Loucy (cell line): ENCODE measurements around the gene PGAP6.
A peak's percentile ranks its signal among the peaks of the same experiment; 100 is the strongest.

Source experiments
- H2AFZ ChIP-seq: fragments of 200-600 bp; sonication (generic); 2 replicates; pipeline ENCODE4 v1.6.0; 2016; ENCODE audit warnings: antibody characterized with exemption, mild to moderate bottlenecking, low read length, moderate library complexity
- H3F3A ChIP-seq: fragments of 200-600 bp; 2 replicates; pipeline ENCODE4 v1.6.0; 2016; ENCODE audit warnings: antibody characterized with exemption, low read depth, mild to moderate bottlenecking
- H3K27me3 ChIP-seq: fragments of 200-600 bp; sonication (generic); 2 replicates; pipeline ENCODE4 v1.6.1; 2014; ENCODE audit warnings: low read length, mild to moderate bottlenecking; ENCODE audit not compliant: insufficient read depth, poor library complexity, severe bottlenecking
- H3K36me3 ChIP-seq: fragments of 200-600 bp; sonication (generic); 2 replicates; pipeline ENCODE4 v1.6.1; 2016; ENCODE audit warnings: low read length; ENCODE audit not compliant: insufficient read depth
- H3K4me1 ChIP-seq: fragments of 200-600 bp; sonication (generic); 2 replicates; pipeline ENCODE4 v1.5.1; 2014; ENCODE audit warnings: low read length, mild to moderate bottlenecking; ENCODE audit not compliant: insufficient read depth, poor library complexity, severe bottlenecking
- H3K4me2 ChIP-seq: fragments of 200-600 bp; sonication (generic); 2 replicates; pipeline ENCODE4 v1.6.0; 2014; ENCODE audit warnings: antibody characterized with exemption, low read length, low read depth, mild to moderate bottlenecking; ENCODE audit not compliant: poor library complexity, severe bottlenecking
- H3K4me3 ChIP-seq: fragments of 200-600 bp; sonication (generic); 2 replicates; pipeline ENCODE4 v1.5.1; 2014; ENCODE audit warnings: low read length, mild to moderate bottlenecking, mixed read lengths; ENCODE audit not compliant: poor library complexity, severe bottlenecking
- H3K79me2 ChIP-seq: fragments of 200-600 bp; sonication (generic); 2 replicates; pipeline ENCODE4 v1.6.1; 2014; ENCODE audit warnings: low read length; ENCODE audit not compliant: insufficient read depth
- H3K9ac ChIP-seq: fragments of 200-600 bp; sonication (generic); 2 replicates; pipeline ENCODE4 v1.6.0; 2014; ENCODE audit warnings: mild to moderate bottlenecking, low read depth, low read length, moderate library complexity; ENCODE audit not compliant: poor library complexity, severe bottlenecking
- H3K9me2 ChIP-seq: fragments of 200-600 bp; sonication (generic); replicated peaks from 2 replicates; pipeline ENCODE4 v1.6.1; 2016; ENCODE audit warnings: low read depth, low read length, mixed read lengths
- H3K9me3 ChIP-seq: fragments of 200-600 bp; sonication (generic); 2 replicates; pipeline ENCODE4 v1.6.1; 2014; ENCODE audit warnings: mild to moderate bottlenecking, antibody characterized with exemption, low read length, low read depth; ENCODE audit not compliant: insufficient read depth
- H4K20me1 ChIP-seq: fragments of 200-600 bp; sonication (generic); 2 replicates; pipeline ENCODE4 v1.6.0; 2014; ENCODE audit warnings: antibody characterized with exemption, low read length, mild to moderate bottlenecking; ENCODE audit not compliant: insufficient read depth, poor library complexity, severe bottlenecking
- EZH2phosphoT487 ChIP-seq: fragments of 200-600 bp; IDR thresholded peaks from 2 replicates; pipeline ENCODE4 v1.6.1; 2018; ENCODE audit warnings: antibody characterized with exemption, mild to moderate bottlenecking, moderate library complexity, borderline replicate concordance
- TF ChIP-seq, protein P1 (sequence below): fragments of 200-600 bp; sonication (generic); conservative IDR thresholded peaks from 2 replicates; pipeline ENCODE4 v1.5.1; 2014; ENCODE audit warnings: mild to moderate bottlenecking, antibody characterized with exemption, low read length

Gene PGAP6

DNA sequence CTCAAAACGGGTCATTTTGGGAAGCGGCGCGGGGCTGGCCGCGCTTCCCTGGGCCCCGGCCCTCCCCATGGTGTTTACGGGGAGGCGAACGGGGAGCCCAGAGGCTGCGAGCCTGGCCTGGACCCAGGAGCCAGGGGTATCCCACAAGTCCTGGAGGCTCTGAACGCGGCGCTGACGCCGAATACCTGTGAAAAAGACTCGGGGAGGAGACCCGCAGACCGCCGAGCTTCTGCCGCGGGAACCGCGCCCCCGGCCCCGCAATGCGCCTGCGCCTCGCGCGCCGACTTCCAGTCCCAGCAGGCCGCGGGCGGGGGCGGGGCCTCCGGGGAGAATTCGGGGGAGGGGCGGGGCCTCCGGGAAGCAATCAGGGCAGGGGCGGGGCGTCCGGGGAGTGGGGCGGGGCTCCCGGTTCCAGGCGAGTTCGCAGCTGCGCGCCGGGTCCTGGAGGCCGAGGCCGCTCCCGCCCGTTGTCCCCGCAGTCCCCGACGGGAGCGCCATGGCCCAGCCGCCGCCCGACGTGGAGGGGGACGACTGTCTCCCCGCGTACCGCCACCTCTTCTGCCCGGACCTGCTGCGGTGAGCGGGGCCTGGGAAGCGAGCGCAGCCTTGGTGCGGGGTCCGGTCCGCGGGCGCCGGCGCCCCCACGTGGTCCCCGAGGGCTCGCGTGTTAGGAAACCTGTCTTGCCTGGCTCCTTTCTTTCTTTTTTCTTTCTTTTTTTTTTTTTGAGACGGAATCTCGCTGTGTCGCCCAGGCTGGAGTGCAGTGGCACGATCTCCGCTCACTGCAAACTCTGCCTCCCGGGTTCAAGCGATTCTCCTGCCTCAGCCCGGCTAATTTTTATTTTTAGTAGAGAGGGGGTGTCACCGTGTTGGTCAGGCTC, 19.9 kb upstream of the PGAP6 start, which contains the start of gene DECR2:
TSS of gene DECR2 (plus strand) at position 418 of the 881 bp plus-strand sequence. CDS start at position 497, 79 bp downstream.
- H3K9me2 ChIP-seq = no peaks in the 10 kb centered on the region
- H3K9ac ChIP-seq = peak within 1 kb of the TSS; percentile 57
- H4K20me1 ChIP-seq = no peaks in the 10 kb centered on the region
- H2AFZ ChIP-seq = peak within 1 kb of the TSS; percentile 80
- H3K36me3 ChIP-seq = no peaks in the 10 kb centered on the region
- H3K4me1 ChIP-seq = no peaks in the 10 kb centered on the region
- H3K4me2 ChIP-seq = peak within 1 kb of the TSS; percentile 67
- H3K79me2 ChIP-seq = no peaks in the 10 kb centered on the region
- no peaks in the 10 kb centered on the region for H3F3A ChIP-seq
- TF ChIP-seq, protein P1, sequence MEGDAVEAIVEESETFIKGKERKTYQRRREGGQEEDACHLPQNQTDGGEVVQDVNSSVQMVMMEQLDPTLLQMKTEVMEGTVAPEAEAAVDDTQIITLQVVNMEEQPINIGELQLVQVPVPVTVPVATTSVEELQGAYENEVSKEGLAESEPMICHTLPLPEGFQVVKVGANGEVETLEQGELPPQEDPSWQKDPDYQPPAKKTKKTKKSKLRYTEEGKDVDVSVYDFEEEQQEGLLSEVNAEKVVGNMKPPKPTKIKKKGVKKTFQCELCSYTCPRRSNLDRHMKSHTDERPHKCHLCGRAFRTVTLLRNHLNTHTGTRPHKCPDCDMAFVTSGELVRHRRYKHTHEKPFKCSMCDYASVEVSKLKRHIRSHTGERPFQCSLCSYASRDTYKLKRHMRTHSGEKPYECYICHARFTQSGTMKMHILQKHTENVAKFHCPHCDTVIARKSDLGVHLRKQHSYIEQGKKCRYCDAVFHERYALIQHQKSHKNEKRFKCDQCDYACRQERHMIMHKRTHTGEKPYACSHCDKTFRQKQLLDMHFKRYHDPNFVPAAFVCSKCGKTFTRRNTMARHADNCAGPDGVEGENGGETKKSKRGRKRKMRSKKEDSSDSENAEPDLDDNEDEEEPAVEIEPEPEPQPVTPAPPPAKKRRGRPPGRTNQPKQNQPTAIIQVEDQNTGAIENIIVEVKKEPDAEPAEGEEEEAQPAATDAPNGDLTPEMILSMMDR = peak; percentile 36
- TF ChIP-seq EZH2phosphoT487 = no peak
- no peaks in the 10 kb centered on the region for H3K27me3 ChIP-seq
- H3K9me3 ChIP-seq = no peaks in the 10 kb centered on the region
- peak within 1 kb of the TSS; percentile 71 for H3K4me3 ChIP-seq

DNA sequence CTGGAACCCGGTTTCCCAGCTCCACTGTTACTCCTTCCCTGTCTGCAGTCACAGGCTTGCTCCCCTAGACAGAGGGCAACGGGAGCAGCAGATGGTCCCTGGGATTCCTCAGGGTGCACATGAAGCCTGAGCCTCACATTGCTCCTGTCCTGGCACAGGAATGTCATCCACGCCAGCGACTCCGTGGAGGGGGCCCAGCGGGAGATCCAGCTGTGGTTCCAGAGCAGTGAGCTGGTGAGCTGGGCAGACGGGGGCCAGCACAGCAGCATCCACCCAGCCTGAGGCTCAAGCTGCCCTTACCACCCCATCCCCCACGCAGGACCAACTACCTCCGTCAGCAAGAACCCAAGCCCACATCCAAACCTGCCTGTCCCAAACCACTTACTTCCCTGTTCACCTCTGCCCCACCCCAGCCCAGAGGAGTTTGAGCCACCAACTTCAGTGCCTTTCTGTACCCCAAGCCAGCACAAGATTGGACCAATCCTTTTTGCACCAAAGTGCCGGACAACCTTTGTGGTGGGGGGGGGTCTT, 18.3 kb upstream of the PGAP6 start:
- peaks cover 4% of the 10 kb centered on the region for H3K4me1 ChIP-seq
- no peaks in the 10 kb centered on the region for H4K20me1 ChIP-seq
- H3K9ac ChIP-seq = no peak overlapping the region
- H2AFZ ChIP-seq = no peak overlapping the region
- H3K27me3 ChIP-seq = no peaks in the 10 kb centered on the region
- H3K4me2 ChIP-seq = peak overlapping the region; percentile 54
- no peak for TF ChIP-seq EZH2phosphoT487
- TF ChIP-seq, protein P1 = no peak
- no peaks in the 10 kb centered on the region for H3K79me2 ChIP-seq
- H3K9me2 ChIP-seq = no peaks in the 10 kb centered on the region
- 0 out of 2 replicates have a peak, but pooled peaks cover 3% of the 10 kb centered on the region for H3F3A ChIP-seq
- H3K36me3 ChIP-seq = no peaks in the 10 kb centered on the region
- no peak overlapping the region for H3K4me3 ChIP-seq
- H3K9me3 ChIP-seq = no peaks in the 10 kb centered on the region

DNA sequence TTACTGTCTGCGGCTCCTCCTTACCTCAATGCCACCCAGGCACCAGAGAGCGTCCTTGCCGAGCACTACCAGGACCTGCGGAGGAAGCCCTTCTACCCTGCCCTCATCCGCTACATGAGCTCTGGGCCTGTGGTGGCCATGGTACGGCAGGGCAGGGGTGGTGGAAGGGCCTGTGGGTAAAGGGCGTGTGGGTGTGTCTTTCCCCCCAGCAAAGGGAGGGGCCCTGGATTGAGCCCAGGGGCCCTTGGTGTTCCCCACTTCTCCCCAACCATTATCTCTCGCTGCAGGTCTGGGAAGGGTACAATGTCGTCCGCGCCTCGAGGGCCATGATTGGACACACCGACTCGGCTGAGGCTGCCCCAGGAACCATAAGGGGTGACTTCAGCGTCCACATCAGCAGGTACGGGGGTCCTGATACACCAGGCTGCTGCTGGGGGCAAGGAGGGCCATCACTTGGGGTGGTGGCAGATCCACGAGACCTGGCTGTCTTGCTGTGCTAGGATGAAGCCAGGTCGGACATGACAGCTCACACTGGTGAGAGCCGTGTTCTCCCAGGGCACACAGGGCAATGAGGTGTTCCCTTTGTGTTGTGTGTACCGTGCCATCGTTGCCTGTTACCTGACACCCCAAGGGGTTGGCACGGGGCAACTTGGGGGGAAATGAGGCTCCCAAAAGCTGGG, 17.7 kb upstream of the PGAP6 start:
- Histone ChIP-seq H3K9me3 (no peaks in the 10 kb centered on the region), H3K4me2 (no peak overlapping the region), H3K79me2 (no peaks in the 10 kb centered on the region)

More for the DNA sequence above, 17.7 kb upstream of the PGAP6 start:
- Histone ChIP-seq H3F3A (0 out of 2 replicates have a peak, but pooled peaks cover 3% of the 10 kb centered on the region), H2AFZ (no peak overlapping the region), H3K9ac (no peak overlapping the region), H3K36me3 (no peaks in the 10 kb centered on the region), H3K4me1 (peaks cover 4% of the 10 kb centered on the region), H3K9me2 (no peaks in the 10 kb centered on the region), H3K27me3 (no peaks in the 10 kb centered on the region), H3K4me3 (no peak overlapping the region), H4K20me1 (no peaks in the 10 kb centered on the region)
- TF ChIP-seq, protein P1 = no peak
- no peak for TF ChIP-seq EZH2phosphoT487
